ENCODE measurements around the gene ASB18.

The ASB18 gene

DNA sequence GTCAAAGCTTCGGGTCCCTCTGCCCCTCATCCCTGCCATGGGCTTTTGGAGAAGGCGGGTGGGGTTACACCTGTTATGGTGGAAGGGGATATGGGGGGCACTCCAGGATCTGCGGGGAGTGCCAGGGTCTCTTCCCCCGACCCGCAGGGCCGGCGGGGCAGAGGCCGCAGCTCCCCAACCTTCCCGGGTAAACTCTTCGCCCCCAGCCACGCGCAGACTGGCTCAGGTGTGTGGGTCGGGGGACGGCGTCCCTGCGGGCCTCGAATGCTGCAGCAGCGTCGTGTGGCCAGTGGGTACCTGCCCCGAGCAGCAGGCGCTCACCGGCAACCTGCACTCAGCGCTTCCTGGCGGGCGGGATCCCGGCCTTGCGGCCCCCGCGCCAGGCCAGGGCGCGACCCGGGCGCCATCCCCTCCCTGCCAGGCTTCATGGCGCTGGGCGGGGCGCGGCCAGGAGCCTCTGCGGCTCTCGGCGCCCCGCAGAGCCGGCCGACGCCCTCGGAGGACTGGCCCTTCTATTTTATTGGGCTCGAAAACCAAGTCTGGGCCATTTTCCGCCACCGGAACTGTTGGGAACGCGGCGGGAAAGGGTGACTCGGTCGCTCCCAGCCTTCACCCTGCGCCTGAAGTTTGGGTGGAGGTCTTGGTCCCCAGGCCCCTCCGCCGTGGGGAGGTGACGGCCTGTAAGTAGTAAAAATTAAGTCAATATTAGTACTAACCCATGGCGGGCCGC is 100.6 kb downstream of the ASB18 start:
- DNase-seq (ENCODE audit: low read depth) = no peak

DNA sequence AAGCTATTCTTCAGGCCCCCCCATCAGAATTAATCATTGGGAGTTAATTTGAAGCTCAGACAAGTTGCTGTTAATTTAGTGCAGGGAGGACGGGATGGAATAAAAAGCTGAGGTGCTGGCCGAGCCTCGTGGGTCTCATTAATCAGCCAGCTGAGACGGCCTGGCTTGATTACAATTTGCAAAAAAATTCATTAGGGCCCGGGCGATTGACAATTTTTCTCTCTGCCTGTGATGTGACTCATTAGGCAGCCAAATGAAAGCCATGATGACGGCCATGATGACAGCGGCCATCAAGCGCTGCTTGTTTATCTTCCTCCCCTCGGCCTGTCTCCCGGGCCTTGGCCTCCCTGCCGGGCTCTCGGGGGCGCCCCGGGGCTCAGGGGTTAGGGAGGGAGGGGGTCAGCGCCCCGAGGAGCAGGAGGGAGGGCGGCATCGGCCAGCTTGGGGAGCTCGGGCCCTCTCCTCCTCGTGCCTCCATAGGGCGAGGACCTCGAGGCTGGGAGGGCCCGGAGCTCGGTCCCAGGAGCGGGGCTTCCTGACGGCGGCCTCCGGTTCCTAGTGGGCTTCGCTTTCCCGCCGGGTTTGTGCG is 101.2 kb downstream of the ASB18 start:
- no peak for DNase-seq (ENCODE audit: low read depth)

DNA sequence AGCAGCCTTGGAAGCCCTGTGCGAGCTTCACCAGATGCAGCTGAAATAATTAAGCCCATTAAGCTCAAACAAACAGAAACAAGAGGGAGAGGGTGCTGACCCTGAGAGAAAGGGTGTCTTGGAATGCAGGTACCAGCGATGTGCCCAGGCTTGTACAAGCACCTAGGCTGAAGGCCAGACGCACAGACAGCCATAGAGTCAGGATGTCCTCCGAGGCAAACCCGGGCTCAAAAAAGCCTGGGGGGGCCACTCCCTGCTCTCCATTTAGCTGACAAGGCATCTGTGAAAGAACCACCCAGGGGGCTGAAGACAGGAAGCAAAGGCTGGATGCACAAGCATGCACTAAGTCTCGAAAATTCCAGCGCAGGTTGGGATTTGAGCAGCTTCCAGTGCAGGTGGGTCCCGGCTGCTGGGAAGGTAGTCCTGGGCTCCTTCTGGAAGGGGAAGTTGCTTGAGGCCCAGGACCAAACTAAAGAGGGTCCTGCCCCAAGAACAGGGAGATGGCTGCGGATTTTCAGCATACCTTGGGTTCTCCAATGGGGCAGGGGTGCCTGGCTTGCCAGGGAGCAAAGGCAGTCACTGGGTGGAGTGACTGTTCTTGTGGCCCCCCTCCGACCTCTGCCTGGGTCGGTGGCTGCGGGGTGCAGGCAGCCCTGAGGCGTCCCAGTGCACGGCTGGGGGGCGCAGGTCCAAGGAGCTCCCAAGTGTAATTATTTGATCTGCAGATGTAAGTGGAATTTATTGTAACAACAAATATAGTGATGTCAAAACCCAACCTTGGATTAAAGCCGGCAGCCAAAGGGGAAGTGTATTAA is 102.0 kb downstream of the ASB18 start:
- no peak for DNase-seq (ENCODE audit: low read depth)

DNA sequence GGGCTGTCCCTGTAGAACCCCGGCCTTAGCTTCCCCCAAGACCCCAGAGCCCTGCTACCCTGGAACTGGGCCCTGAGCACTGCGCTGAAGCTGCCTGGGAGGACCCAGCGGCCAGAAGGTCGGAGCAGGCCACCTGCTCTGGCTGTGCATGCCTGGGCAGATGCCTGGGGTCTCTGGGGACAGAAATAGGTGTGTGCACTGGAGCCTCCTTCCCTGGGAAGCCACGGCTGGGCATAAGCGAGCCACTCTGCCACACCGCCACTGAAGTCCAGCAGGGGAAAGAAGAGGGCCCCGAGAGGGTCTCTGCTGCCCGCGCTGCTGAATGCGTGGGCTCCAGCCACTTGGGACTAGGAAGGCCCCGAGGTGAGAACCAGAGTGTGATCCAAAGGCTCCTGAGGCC is 102.7 kb downstream of the ASB18 start:
- no peak for DNase-seq (ENCODE audit: low read depth)

DNA sequence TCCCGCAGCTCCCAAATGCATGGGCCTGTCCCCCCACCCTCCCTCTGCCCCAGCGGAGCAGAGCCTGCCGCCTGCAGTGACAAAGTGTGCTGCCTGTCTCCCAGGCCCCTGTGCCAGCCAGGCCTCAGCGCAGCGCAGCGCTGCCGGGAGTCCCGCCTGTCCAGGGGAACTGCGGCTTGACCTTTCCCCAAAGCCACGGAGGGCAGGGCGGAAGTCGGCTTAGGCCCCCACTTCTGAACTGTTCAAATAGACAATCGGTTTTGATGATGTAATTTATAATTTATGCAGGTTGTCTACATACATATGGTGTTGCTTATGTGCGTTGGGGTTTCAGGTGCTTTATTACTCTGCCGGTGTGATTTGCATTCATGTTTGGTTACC is 103.1 kb downstream of the ASB18 start:
- no peak for DNase-seq (ENCODE audit: low read depth)

DNA sequence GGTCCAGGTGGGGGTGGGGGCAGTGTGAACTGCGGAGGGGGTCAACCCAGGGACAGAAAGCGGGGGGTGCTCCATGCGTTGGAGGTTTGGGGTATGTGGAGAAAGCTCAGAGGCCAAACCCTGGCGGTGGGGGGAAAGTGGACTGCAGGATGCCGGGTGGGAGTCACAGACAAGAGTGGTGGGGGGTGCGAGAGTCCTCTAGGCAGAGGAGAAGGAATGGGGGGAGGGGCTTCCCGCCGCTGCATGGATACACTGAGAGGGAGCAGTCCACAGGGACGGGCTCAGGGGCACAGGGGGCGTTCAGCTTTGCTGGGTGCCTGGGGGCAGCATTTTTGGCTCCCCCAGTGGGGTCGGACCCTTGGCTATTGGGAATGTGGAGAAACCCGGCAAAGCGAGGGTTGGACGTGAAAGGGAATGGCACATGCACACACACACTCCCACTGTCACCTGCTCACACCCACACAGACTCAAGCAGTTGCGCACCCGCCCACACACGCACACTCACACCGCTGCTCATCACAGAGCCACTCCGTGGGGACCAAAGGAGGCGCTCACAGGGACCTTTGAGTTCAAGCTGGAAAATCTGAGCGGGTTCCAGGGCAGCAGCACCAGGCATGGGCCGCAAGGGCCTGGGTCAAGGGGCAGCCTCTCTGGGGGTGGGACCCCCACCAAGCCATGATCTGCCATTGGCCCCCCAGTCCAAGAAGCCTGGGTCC is 103.7 kb downstream of the ASB18 start:
- DNase-seq (ENCODE audit: low read depth) = no peak

DNA sequence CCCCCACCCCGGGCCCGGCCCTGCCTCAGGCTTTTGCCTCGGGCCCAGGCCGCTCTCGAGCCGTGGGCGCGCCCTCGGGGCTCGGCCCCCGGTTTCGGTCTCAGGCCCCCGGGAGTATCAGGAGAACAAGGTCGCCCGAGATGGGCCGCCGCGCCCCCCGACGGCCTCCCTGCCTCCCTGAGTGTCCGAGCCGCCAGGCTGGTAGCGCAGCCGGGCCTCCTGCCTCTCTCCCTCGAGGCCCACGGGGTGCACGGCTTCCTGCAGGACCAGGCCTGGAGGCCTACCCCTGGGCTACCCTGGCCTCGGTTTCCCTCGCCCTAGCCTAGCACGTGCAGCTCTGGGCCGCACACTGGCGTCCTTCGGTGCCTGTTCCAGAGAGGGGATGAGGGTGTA is 104.4 kb downstream of the ASB18 start:
- DNase-seq (ENCODE audit: low read depth) = no peak

DNA sequence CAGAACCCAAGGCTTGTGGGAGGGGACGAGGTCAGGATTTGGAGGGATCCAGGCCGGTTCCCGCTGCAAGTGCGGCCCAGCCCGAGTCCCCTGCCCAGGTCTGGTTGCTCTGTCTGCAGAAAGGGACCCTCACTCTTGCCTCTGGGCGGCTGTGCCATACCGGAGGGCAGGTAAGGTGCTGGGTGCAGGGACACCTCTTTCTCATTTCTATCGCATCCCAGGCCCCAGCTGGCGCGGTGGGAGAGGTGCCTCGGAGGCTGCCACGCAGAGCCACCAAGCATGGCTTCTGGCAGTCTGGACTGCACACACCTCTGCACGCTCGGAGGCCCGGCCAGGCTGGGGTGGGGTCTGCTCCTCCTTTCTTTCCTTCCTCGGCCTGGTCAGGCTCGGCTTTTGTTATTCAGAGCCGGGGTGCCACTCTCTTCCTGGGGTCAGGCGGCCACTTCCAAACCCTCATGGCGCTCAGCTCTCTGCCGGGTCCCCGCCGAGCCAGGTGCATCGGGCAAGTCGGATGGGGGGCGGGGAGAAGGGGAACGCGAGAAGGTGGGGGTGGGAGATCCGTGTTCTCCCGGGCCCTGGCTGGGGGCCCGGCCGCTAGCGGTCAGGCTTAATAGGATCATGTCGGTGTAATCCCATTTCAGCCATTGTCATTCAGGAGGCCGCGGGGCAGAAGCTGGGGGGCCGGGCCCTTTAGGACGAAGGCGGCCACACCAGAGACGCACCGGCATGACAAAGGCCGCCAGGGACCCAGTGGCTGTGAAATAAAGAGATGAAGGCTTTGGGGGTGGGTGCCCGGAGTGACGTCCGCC is 105.0 kb downstream of the ASB18 start:
- DNase-seq (ENCODE audit: low read depth) = no peak

DNA sequence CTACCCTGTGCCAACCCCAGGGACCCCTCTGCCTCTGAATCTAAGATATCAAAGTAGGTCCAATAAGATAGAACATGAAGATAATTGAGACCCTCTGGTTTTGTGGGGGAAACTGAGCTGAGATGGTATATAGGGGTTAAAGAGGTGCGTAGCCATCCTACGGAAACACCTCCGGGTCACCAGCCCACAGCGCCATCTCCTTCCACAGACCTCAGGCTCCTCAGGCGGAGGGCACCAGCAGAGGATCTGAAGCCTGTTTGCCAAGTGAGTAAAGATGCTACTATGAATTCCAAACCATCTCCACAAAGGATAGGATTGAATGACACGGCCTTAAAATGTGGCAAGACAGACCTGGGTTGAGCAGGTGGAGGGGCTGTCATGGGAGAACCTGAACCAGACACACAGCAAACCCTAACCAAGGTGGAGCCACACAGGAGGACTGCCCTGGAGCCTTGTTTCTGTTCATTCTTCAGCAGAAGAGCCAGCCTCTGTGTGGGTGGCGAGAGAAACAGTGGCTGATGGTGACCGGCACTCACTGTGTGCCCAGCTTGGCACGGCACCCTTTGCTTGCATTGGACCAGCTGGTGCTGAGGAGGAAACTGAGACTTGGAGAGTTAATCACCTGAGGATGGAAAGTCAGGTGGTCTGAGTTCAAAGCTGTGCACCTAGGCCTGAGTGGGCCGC is 106.2 kb downstream of the ASB18 start:
- DNase-seq (ENCODE audit: low read depth) = no peak

DNA sequence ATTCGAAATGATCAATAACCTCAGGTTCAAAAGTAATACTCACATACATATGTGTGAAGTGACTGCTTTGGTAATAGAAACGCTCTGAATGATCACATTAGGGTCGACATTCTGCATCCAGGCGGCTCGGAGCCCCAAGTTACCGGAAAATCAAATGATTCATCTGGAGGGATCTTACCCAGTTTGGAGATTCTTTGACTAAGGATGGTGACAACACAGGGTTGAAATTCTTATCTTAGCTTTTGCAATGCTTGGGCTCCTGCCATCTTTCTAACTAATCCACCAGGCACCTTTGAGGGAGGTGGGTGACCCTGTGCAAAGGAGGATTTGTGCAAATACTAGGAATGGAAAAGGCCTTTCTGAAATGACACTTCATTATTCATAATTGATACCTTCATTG is 106.8 kb downstream of the ASB18 start:
- no peak for DNase-seq (ENCODE audit: low read depth)

DNA sequence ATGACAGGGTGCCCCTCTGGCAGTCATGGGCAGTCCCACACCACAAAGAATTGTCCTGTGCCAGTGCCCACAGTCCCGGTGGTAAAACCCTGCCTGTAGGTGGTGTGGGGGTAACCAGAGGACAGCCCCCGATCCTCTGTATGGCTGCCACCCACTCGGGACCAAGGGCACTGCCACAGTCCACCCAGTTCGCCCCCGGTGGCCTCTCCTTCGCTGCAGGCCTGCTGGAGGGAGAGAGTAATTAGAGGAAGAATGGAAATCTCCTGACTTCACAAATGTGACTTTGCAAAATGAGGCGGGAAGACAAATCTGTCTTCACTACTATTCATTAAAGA is 107.4 kb downstream of the ASB18 start:
- DNase-seq (ENCODE audit: low read depth) = no peak

DNA sequence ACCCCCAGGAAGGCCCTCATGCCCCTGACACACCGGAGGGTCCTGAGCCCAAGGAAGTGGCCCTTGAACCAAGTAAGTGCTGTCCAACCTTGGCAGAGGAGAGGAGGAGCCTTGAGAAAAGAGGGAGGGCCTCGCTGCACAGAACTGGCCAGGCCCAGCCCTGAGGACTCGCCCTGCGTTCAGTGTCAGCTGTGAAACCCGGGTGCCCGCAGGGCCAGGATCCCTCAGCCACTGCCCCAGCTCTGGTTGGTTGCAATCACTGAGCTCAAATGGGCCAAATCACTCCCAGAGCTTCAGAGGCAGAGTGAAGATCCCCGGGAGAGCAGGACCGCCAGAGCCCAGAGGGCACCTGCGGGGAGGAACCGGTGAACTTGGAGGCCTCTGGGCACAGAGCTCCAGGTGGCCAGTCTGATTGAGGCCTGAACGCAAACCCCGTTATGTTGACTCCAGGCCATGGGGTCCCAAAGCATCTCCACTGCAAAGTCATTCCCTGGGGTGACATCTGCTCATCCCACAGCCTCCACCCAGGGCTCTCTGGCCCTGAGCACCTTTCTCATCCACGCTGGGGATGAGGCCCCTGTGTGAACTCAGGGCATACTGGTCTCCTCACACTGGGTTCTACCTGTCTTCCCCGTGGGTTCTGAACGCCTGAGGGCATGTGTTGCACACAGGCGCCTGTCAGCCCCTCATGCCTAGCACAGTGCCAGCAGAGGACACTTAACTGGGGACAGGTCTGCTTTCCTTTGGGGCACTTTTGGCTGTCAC is 107.9 kb downstream of the ASB18 start:
- DNase-seq (ENCODE audit: low read depth) = no peak

DNA sequence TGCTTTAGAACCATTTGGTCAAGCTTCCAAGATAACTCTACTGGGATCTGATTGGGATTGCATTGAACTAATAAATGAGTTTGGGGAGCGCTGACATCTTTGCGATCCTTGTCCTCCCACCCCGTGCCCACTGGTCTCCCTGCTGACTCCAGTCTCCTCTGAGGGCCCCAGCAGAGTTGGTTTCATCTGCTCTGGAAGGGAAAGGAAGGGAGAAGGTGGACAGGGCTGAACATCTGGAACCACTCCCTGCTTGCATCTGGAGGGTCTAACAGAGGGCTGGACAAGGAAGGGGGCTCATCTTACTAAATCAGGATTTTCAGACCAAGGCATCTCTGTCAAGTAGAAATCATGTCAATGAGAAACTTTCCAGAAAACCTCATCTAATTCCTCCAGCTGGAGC is 108.8 kb downstream of the ASB18 start:
- DNase-seq (ENCODE audit: low read depth) = no peak

DNA sequence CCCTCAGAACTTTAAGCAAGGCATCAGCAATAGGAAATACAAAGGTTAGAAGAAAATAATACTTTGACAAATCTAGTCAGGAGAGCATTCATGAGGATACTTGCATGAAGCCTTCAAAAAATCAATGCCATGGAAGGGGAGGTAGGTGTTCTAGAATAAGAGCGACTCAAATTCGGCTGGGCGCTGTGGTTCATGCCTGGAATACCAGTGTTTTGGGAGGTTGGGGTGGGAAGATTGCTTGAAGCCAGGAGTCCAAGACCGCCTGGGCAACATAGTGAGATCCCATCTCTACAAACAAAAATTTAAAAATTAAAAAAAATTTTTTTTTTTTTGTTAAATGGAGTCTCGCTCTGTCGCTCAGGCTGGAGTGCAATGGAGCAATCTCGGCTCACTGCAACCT is 117.8 kb downstream of the ASB18 start:
- no peak for DNase-seq (ENCODE audit: low read depth)

DNA sequence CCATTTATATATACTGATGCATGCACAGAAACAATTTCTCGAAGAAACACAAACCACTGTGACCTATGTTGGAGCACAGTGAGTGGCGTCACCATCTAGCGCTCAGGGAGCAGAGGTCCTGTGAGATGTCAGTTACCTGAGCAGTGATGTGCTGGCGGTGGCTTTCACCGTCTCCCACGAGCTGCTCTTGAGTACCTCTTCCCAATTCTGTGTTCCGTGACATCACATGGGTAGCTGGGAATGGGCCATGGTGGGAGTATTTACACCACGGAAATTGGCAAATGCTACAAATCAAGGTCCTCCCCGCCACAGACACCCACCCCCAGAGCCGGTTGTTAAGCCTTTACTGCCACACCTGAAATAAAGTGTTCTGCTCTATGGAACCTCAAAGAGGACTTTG is 120.4 kb downstream of the ASB18 start:
- DNase-seq (ENCODE audit: low read depth) = no peak

Data from activated T-cell treated with anti-CD3 and anti-CD28 coated beads for 1 hour (primary cell).